Neuron (in vitro differentiated cells): ENCODE results near the gene KRTAP4-6.
"Not testable (repeated sequence)": the region's sequence is repeated elsewhere in the genome, so short reads cannot be mapped to it uniquely, and the experiment has no call there.

Experiments used
- H2AFZ ChIP-seq: one replicate; pipeline ENCODE4 v1.6.1; 2013; ENCODE audit warnings: low read depth, mild to moderate bottlenecking, inconsistent platforms, low read length, moderate library complexity
- H3K27me3 ChIP-seq: one replicate; pipeline ENCODE4 v1.6.1; 2013; ENCODE audit warnings: low read length; ENCODE audit not compliant: insufficient read depth
- H3K36me3 ChIP-seq: one replicate; pipeline ENCODE4 v1.6.1; 2013; ENCODE audit warnings: low read length; ENCODE audit not compliant: insufficient read depth
- H3K4me1 ChIP-seq: one replicate; pipeline ENCODE4 v1.6.1; 2013; ENCODE audit warnings: low read length; ENCODE audit not compliant: insufficient read depth
- H3K4me3 ChIP-seq: 2 replicates; pipeline ENCODE4 v1.5.1; 2013; ENCODE audit warnings: mild to moderate bottlenecking, low read length, moderate library complexity
- H3K9me3 ChIP-seq: one replicate; pipeline ENCODE4 v1.6.1; 2013; ENCODE audit warnings: low read length

KRTAP4-6 gene

DNA sequence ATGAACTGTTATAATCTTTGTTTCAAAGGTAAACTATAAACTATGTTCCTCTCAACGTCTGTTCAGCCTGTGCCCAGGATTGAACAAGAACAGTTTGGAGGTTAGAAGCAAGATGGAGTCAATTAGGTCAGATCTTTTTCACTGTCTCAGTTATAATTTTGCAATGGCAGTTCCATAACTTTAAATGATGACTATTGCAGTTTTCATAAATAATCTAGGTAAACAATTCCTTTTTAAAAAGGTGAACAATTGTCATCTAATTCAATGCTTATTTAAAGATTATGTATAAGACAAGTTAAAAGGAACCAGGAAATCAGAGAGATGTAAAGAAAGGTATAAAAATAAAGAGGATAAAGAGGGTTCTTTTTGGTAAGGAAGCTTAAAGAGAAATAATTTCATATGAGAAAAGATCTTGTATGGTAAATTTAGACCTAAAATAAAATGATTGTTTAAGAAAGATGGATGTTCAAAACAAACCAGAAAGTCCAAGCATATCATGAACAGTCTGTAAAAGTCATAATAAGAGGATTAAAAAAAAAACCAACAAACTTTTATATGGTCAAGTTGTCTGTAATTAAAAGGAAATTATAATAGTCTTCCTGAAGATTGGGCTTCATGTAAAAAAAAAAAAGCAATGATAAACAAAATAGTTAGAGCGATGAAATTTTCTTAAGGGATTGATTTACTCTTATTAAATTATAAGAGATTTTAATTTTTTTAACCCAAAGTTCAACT is 29.0 kb downstream of the KRTAP4-6 start:
- Histone ChIP-seq H3K9me3 (no peaks in the 10 kb centered on the region), H2AFZ (no peak overlapping the region), H3K4me1 (peaks cover 7% of the 10 kb centered on the region), H3K4me3 (no peak overlapping the region), H3K36me3 (no peaks in the 10 kb centered on the region), H3K27me3 (peaks cover under 1% of the 10 kb centered on the region)

DNA sequence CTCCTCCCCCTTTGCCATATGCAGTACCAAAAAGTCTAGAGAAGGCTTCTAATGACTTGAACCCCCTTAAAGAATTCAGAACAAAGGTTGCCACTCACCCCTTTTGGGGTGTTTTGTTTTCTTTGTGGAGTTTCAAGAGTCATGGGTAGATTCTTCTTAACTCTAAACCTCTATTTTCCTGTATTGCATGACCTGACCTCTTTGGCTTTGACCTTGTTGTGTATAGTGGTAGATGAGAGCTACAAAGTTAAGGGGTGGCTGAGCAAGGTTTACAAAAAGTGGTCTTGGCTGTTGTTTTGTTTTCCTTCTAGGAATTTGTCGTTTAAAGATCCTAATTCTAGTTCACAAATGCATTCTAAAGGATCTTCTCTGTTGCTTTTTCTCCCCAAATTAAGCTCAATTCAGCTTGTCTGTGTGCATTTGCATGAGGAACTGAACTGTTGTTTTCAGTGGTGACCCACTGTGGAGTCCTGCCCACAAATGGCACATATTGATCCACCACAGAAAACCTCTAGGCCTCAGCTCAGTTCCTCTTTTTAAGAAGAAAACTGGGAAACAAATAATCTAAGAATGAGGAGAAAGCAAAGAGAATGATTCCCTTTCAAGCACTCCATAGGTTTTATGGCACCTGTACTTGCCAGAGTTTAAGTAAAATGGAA is 31.5 kb downstream of the KRTAP4-6 start:
- H3K9me3 ChIP-seq, H2AFZ ChIP-seq, H3K36me3 ChIP-seq, H3K4me1 ChIP-seq, H3K27me3 ChIP-seq, H3K4me3 ChIP-seq: not testable (repeated sequence)

DNA sequence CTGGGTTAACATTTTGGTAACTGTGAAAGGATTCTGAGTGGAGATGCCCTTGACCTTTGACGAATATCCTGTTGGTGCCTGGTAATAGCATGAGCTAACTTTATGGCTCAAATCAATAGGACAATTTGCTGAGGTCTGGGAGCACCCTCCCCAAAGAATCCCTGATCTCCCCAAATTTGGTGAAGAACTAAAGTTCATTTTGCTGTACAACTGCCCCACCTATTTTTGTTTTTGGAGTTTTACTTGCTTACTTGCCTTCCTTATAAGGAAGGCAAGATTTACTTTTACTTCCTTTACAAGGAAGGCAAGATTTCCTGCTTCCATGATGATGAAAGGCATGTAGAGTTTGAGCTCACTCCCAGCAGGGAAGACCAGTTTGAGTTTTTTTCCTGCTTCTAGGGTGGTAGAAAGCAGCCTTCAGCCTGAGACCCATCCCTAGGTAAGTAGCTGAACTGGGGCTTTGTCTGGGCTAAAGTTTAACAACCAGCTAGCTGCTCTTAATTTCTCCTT is 32.3 kb downstream of the KRTAP4-6 start:
- no peaks in the 10 kb centered on the region for H3K4me1 ChIP-seq
- no peak overlapping the region for H2AFZ ChIP-seq
- H3K36me3 ChIP-seq, result no peaks in the 10 kb centered on the region
- no peaks in the 10 kb centered on the region for H3K9me3 ChIP-seq
- H3K27me3 ChIP-seq, result no peaks in the 10 kb centered on the region
- no peak overlapping the region for H3K4me3 ChIP-seq

DNA sequence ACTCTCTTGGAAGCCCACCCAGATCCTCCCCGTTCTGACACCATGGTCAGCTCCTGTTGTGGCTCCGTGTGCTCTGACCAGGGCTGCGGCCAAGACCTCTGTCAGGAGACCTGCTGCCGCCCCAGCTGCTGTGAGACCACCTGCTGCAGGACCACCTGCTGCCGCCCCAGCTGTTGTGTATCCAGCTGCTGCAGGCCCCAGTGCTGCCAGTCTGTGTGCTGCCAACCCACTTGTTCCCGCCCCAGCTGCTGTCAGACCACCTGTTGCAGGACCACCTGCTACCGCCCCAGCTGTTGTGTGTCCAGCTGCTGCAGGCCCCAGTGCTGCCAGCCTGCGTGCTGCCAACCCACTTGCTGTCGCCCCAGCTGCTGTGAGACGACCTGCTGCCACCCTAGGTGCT is 35.0 kb downstream of the KRTAP4-6 start, which contains the start of gene KRTAP4-9:
KRTAP4-9 (plus strand) TSS at position 43 of the 400 bp plus-strand sequence; CDS start at position 43, 0 bp downstream.
- not testable (repeated sequence) for H3K9me3 ChIP-seq, H3K4me1 ChIP-seq, H3K27me3 ChIP-seq, H2AFZ ChIP-seq, H3K36me3 ChIP-seq, H3K4me3 ChIP-seq

DNA sequence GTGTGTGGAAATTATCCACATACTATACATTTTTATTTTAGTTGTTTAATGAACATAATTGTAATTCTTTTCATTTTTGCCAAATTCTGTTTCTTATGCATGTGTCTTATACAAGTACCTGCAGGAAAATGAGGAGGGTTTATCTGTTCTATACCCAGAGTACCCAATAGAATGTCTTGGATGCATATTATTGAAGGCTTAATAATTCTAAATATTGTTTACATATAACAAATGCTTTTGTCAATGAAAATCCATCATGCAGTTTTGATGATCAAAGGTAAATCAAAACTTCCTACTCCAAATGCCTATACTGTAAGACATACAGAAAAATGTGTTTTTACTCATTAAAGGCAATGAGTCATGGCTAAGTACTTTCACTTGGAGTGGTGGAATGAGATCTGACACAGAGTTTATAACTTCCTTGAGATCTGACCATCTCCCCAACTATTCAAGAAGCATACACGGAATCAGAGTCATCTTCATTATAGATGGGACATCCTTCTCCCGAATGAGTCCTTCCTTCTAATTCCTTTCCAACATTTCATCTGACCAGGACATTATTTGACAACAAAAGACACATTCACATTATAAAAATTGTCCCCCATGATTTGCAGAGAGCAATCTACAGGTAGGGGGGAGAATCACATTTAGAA is 35.8 kb downstream of the KRTAP4-6 start:
- not testable (repeated sequence) for H3K36me3 ChIP-seq, H2AFZ ChIP-seq, H3K4me1 ChIP-seq, H3K9me3 ChIP-seq, H3K27me3 ChIP-seq, H3K4me3 ChIP-seq

DNA sequence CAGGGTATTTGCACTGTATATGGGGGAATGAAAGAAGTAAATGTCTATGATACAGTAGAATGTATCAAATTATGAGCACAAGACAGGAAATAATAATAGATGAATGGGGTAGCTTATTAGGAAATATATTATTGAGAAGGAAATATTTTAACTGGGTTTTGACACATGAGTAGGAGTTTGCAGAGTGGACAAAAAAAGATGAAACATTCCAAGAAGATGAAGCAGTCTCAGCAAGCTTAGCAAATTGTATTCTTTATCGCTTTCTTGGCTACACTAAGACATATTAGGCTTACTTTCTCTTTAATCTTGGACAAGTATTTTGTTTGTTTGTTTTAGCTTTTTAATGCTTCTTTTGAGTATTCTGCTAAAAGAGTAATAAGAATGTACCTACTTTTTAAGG is 36.4 kb downstream of the KRTAP4-6 start:
- no peaks in the 10 kb centered on the region for H3K4me1 ChIP-seq
- H3K36me3 ChIP-seq, result no peaks in the 10 kb centered on the region
- H3K9me3 ChIP-seq, result no peaks in the 10 kb centered on the region
- no peaks in the 10 kb centered on the region for H3K27me3 ChIP-seq
- no peak overlapping the region for H2AFZ ChIP-seq
- H3K4me3 ChIP-seq, result no peak overlapping the region

DNA sequence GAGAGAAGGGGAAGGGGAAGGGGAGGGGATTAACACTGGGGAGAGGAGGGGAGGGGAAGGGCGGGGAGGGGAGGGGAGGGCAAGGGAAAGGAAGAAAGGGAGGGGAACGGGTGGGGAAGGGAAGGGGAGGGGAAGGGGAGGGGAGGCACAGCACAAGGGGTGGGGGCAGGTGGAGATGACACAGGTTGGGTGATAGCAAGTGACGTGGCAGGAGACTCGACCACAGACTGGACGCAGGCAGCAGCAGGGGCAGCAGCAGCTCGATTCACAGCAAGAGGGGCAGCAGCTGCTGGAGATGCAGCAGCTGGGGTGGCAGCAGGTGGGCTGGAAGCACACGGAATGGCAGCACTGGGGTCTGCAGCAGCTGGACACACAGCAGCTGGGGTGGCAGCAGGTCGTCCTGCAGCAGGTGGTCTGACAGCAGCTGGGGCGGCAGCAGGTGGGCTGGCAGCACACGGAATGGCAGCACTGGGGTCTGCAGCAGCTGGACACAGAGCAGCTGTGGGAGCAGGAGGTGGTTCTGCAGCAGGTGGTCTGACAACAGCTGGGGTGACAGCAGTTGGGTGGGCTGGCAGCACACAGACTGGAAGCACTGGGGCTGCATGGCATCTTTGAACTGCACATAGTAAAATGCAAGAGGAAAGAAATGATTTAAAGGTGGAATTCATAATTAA is 38.6 kb downstream of the KRTAP4-6 start, which contains the start of gene KRTAP4-16:
KRTAP4-16 (minus strand) TSS at position 624 of the 674 bp plus-strand sequence; CDS start at position 624, 0 bp downstream.
- H3K36me3 ChIP-seq, result no peaks in the 10 kb centered on the region
- H3K9me3 ChIP-seq, result no peaks in the 10 kb centered on the region
- H2AFZ ChIP-seq, result no peak within 1 kb of the TSS
- no peaks in the 10 kb centered on the region for H3K4me1 ChIP-seq
- H3K4me3 ChIP-seq, result no peak within 1 kb of the TSS
- H3K27me3 ChIP-seq, result peaks cover 3% of the 10 kb centered on the region

DNA sequence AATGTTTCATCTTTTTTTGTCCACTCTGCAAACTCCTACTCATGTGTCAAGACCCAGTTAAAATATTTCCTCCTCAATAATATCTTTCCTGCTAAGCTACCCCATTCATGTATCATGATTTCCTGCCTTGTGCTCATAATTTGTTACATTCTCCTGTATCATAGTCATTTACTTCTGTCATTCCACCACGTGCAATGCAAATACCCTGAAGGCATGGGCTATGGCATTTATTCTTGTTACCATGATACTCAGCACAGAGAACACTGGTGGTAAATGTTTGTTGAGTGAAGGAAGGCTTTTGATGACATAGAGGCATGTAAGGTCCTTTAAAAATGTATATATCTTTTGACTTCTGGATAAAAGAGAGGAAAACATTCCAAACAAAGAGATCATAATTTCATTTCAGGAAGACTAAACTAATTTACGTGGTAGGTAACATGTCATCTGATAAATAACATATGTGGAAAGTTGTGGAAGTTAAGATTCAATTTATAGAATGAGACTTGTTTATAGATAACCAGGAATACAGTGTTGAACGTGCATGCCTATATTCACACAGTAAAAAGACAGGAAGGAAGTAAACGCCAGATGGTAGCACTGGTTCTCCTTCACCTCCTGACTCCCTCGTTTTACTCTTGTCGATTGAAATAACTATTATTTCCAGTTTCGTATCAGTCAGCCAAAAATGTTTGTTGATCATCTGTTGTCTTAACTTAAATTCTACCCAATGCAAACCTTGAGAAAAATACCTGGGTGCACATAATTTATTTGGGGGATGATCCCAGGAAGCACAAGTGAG is 40.5 kb downstream of the KRTAP4-6 start:
- H3K4me3 ChIP-seq, H3K9me3 ChIP-seq, H2AFZ ChIP-seq, H3K27me3 ChIP-seq, H3K4me1 ChIP-seq, H3K36me3 ChIP-seq: not testable (repeated sequence)

DNA sequence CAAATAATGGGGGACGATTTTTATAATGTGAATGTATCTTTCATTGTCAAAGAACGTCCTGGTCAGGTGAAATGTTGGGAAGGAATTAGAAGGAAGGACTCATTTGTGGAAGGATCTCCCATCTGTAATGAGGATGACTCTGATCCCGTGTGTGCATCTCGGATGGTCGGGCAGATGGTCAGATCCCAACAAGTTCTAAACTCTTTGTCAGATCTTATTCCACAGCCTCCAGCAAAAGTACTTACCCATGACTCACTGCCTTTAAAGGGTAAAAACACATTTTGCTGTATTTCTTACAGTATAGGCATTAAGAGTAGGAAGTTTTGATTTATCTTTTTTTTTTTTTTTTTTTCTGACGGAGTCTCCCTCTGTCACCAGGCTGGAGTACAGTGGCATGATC is 41.9 kb downstream of the KRTAP4-6 start:
- Histone ChIP-seq H3K36me3 (no peaks in the 10 kb centered on the region), H2AFZ (no peak overlapping the region), H3K4me1 (no peaks in the 10 kb centered on the region), H3K4me3 (no peak overlapping the region), H3K27me3 (peaks cover 3% of the 10 kb centered on the region), H3K9me3 (no peaks in the 10 kb centered on the region)

DNA sequence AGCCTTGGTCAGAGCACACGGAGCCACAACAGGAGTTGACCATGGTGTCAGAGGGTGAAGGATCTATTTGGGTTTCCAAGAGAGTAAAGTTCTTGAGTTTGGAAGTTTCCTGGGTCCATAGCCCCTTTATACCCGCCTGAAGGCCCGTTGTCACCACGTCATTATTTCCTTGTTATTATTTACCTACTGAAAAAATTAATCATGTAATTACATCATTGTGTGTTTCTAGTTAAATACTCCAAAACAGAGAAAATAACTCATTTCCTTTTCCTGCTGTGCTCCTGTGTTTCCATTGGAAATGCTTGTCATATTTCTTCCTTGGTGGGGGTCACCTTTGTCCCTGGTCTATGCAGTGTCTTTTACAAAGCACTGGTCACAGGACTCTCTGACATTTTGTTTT is 42.3 kb downstream of the KRTAP4-6 start, which contains the start of gene KRTAP4-8:
KRTAP4-8 (minus strand) TSS at position 101 of the 400 bp plus-strand sequence; CDS start at position 43, 58 bp downstream.
- Histone ChIP-seq H3K9me3 (no peaks in the 10 kb centered on the region), H3K4me3 (no peak within 1 kb of the TSS), H3K36me3 (no peaks in the 10 kb centered on the region), H3K4me1 (no peaks in the 10 kb centered on the region), H2AFZ (no peak within 1 kb of the TSS), H3K27me3 (peaks cover 3% of the 10 kb centered on the region)

DNA sequence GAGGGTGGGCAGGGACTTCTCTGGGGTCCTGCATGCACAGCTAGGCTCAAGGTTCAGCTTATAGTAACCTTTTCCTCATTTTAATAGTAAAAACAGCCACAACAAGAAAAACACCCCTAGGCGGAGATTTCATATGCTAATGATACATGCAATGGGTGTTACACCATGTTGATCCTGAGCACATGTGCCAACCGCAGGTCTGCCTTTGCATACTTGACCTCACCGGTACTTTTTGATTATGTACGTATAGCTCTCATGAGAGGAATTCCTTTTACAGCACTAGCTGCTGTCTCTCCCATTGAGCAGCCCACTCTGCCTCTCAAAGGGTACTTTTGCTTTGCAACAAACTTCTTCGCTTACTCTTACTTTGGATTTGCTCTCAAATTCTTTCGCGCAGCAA is 44.3 kb downstream of the KRTAP4-6 start:
- Histone ChIP-seq H3K36me3 (no peaks in the 10 kb centered on the region), H3K27me3 (peaks cover 3% of the 10 kb centered on the region), H3K4me3 (no peak overlapping the region), H2AFZ (no peak overlapping the region), H3K4me1 (no peaks in the 10 kb centered on the region), H3K9me3 (no peaks in the 10 kb centered on the region)
